Kidney epithelial cell (primary cell): ENCODE data around the gene LGMN. TPM values are rescaled to one million over a fixed set of nuclear protein-coding genes. Genes with fewer than 3 reads are reported as not detected.

ENCODE experiments used
- DNase-seq: peaks from one replicate; pipeline ENCODE4 v3.0.0-alpha.2; 2010; ENCODE audit warnings: low read depth
- H3K27me3 ChIP-seq: 2 replicates; pipeline ENCODE4 v1.6.0; 2011; ENCODE audit warnings: low read length; ENCODE audit not compliant: control insufficient read depth, insufficient read depth
- H3K36me3 ChIP-seq: 2 replicates; pipeline ENCODE4 v1.5.1; 2011; ENCODE audit warnings: low read length; ENCODE audit not compliant: control insufficient read depth, insufficient read depth
- H3K4me3 ChIP-seq: 2 replicates; pipeline ENCODE4 v1.5.1; 2011; ENCODE audit warnings: low read depth, mild to moderate bottlenecking, control low read depth, low read length
- total RNA-seq: library from RNA; depleted of rRNA; stranded (reverse); fragments of >200 nt; gene quantifications from 2 replicates; pipeline ENCODE4 v1.2.3, GENCODE V29; 2015
- TF ChIP-seq, protein P1 (sequence below): IDR thresholded peaks from 2 replicates; pipeline ENCODE4 v1.5.1; 2011; ENCODE audit warnings: mild to moderate bottlenecking, moderate library complexity, low read length, control low read depth, inconsistent platforms; ENCODE audit not compliant: insufficient read depth, poor library complexity, severe bottlenecking

The LGMN gene
- total RNA-seq, 1 donor from 2014 or later, result 56.9 TPM

DNA sequence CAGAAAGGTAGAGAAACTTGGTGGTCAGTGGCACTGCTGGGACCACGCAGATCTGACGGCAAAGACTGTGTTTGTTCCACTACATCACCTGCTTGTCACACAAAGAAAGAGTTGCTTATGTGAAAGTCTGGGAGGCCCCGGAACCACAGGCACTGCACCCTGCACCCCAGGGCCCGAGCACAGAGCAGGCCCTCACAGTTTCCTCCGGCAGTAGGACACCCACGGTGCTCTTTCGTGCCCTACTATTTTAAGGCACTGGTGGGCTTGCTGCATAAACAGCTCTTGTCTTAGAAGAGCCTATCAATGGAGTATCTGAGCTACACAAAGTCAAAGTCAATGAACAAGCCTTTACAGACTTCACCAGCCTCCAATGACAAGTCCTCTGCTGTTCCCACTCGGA is 8.0 kb downstream of the LGMN start:
- Histone ChIP-seq H3K4me3 (no peak overlapping the region), H3K27me3 (no peaks in the 10 kb centered on the region), H3K36me3 (no peaks in the 10 kb centered on the region)
- no peak for DNase-seq
- TF ChIP-seq, protein P1, sequence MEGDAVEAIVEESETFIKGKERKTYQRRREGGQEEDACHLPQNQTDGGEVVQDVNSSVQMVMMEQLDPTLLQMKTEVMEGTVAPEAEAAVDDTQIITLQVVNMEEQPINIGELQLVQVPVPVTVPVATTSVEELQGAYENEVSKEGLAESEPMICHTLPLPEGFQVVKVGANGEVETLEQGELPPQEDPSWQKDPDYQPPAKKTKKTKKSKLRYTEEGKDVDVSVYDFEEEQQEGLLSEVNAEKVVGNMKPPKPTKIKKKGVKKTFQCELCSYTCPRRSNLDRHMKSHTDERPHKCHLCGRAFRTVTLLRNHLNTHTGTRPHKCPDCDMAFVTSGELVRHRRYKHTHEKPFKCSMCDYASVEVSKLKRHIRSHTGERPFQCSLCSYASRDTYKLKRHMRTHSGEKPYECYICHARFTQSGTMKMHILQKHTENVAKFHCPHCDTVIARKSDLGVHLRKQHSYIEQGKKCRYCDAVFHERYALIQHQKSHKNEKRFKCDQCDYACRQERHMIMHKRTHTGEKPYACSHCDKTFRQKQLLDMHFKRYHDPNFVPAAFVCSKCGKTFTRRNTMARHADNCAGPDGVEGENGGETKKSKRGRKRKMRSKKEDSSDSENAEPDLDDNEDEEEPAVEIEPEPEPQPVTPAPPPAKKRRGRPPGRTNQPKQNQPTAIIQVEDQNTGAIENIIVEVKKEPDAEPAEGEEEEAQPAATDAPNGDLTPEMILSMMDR, result no peak

- Histone ChIP-seq H3K36me3 (no peaks in the 10 kb centered on the region), H3K4me3 (no peak overlapping the region), H3K27me3 (no peaks in the 10 kb centered on the region)
- TF ChIP-seq, protein P1, result no peak
- no peak for DNase-seq
These were observed 10.7 kb downstream of the LGMN start for GRCh38 chr14:92737619-92738188.

DNA sequence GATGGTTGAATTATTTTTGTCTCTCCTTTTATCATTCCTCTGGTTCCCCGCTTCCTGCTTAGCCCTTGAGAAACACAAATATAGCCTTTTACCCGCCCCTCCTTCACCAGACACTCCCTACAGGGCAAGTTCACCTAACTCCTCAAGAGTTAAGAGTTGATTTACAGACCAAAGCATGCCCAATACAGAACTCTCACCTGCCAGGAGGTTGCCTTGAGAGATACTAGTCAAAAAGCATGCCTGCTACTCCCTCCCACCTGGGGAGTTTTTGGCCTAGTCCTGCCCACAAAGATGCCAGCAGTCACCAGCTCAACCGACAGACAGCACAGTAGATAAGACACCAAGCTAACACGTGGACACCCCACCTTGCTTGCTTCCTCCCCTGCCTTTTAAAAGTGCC is 11.2 kb downstream of the LGMN start:
- Histone ChIP-seq H3K4me3 (no peak overlapping the region), H3K27me3 (no peaks in the 10 kb centered on the region), H3K36me3 (peaks cover under 1% of the 10 kb centered on the region)
- TF ChIP-seq, protein P1, result no peak
- DNase-seq, result no peak

GRCh38 chr14:92735344-92735743 is 13.1 kb downstream of the LGMN start:
- no peak for DNase-seq
- TF ChIP-seq, protein P1, result no peak

GRCh38 chr14:92734618-92735017 is 13.8 kb downstream of the LGMN start:
- Histone ChIP-seq H3K27me3 (no peaks in the 10 kb centered on the region), H3K36me3 (peaks cover 2% of the 10 kb centered on the region), H3K4me3 (no peak overlapping the region)
- TF ChIP-seq, protein P1, result no peak
- DNase-seq, result no peak

More at GRCh38 chr14:92735344-92735743, 13.1 kb downstream of the LGMN start:
- H3K4me3 ChIP-seq, result no peak overlapping the region
- peaks cover 2% of the 10 kb centered on the region for H3K36me3 ChIP-seq
- no peaks in the 10 kb centered on the region for H3K27me3 ChIP-seq

DNA sequence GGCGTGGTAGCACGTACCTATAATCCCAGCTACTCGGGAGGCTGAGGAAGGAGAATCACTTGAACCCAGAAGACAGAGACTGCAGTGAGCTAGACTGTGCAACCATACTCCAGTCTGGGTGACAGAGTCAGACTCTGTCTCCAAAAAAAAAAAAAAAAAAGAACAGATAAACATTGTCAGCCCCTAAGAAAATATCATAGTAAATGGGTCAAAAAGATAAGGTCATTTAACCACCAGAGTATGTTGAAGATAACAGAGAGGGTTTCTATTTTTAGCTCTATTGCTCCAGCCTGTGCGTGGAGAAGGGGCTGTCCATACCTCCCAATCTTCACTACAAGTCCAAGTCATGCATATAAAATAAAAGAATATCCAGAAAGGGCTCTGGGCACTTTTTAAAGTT is 15.4 kb downstream of the LGMN start:
- Histone ChIP-seq H3K4me3 (no peak overlapping the region), H3K27me3 (no peaks in the 10 kb centered on the region), H3K36me3 (peaks cover 2% of the 10 kb centered on the region)
- DNase-seq, result no peak
- TF ChIP-seq, protein P1, result no peak
